ENCODE data around the gene FIP1L1. TPM values are rescaled to one million over a fixed set of nuclear protein-coding genes. Genes with fewer than 3 reads are reported as not detected.
A peak's percentile ranks its signal among the peaks of the same experiment; 100 is the strongest.
"Not testable (repeated sequence)": the region's sequence is repeated elsewhere in the genome, so short reads cannot be mapped to it uniquely, and the experiment has no call there.

FIP1L1 gene
- total RNA-seq, 2 experiments from 2014 or later = 50.9 to 53.1 TPM

DNA sequence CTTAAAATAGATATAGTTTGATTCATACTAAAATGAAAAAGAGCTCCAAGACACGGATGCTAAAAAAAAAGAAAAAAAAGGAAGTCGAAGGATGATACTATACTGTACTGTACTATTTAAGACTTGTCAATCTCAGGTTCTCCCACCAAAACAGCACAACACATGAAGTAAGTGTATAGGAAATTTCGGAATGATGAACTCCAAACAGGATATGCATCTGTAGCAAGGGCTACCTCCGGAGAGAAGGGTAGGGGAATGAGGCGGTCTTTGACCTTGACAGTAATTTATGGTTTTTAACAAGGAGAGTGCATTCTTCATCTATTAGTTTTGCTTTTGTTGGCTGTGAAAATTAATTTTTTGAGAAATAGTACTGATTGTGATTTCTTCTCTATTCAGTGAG is 541 bp upstream of the FIP1L1 start:
- CTCF ChIA-PET = no interaction called here
- H3K4me1 ChIP-seq (ENCODE audit: insufficient read depth, low read length) = peaks cover 6% of the 10 kb centered on the region
- H3K36me3 Mint-ChIP-seq (ENCODE audit: low read depth) = peaks cover 27% of the 10 kb centered on the region
- H3K4me3 Mint-ChIP-seq = peak overlapping the region; percentile 99
- H3K4me1 Mint-ChIP-seq (ENCODE audit: low read depth) = peaks cover 46% of the 10 kb centered on the region
- H3K27me3 ChIP-seq (ENCODE audit: control insufficient read depth in 1 of 2, insufficient read depth in 2 of 2, low read length in 2 of 2) = no peaks in the 10 kb centered on the region
- peak overlapping the region; percentile 92 for H3K4me3 ChIP-seq (ENCODE audit: low read length)
- intact Hi-C loops (cut with DNase I, micrococcal nuclease) = loop anchor here (1.0 to 10.0 kb wide), 4 partner anchors 9 to 655 kb away; partner anchors contain the start of gene SCFD2 (in 1 of the 2)
- peaks cover 7% of the 10 kb centered on the region for H3K36me3 ChIP-seq (ENCODE audit: insufficient read depth, low read length)
- peak overlapping the region; percentile 97 for H3K27ac Mint-ChIP-seq
- POLR2A ChIA-PET = interaction anchor here (1.6 to 2.6 kb wide), 2 partner anchors 10 to 655 kb away, joined by 8 to 35 read pairs; partner anchors contain the start of gene SCFD2
- no peaks in the 10 kb centered on the region for H3K9me3 ChIP-seq (ENCODE audit: control insufficient read depth in 1 of 2, insufficient read depth in 1 of 2, low read length in 2 of 2)
- ATAC-seq (ENCODE audit: poor library complexity) (no peak), DNase-seq (peak in 1 of 14 experiments; percentile 15)
- H3K9me3 Mint-ChIP-seq = no peaks in the 10 kb centered on the region
- peak overlapping the region; percentile 57 to 89 for H3K27ac ChIP-seq (ENCODE audit: low read depth in 1 of 2, low read length in 2 of 2)
- no peak for TF ChIP-seq CTCF (IDR thresholded peaks at IDR 0.05)
- peaks cover 10% of the 10 kb centered on the region for H3K27me3 Mint-ChIP-seq

GRCh38 chr4:53378171-53378482 is 686 bp downstream of the FIP1L1 start:
- ChIA-PET CTCF (no interaction called here), POLR2A (interaction anchor here (0.5 to 2.6 kb wide), 3 partner anchors 12 to 656 kb away, joined by 3 to 35 read pairs (median 8); partner anchors contain the start of gene SCFD2)
- ATAC-seq (ENCODE audit: poor library complexity) = no peak
- Histone ChIP-seq H3K36me3 (ENCODE audit: insufficient read depth, low read length) (peaks cover 19% of the 10 kb centered on the region), H3K27ac (ENCODE audit: low read depth in 1 of 2, low read length in 2 of 2) (peak overlapping the region; percentile 89 to 95), H3K27me3 (ENCODE audit: control insufficient read depth in 1 of 2, insufficient read depth in 2 of 2, low read length in 2 of 2) (no peaks in the 10 kb centered on the region), H3K4me1 (ENCODE audit: insufficient read depth, low read length) (peaks cover 6% of the 10 kb centered on the region), H3K9me3 (ENCODE audit: control insufficient read depth in 1 of 2, insufficient read depth in 1 of 2, low read length in 2 of 2) (no peaks in the 10 kb centered on the region), H3K4me3 (ENCODE audit: low read length) (peak overlapping the region; percentile 92)
- TF ChIP-seq CTCF (IDR thresholded peaks at IDR 0.05) = no peak
- Mint-ChIP-seq H3K9me3 (no peaks in the 10 kb centered on the region), H3K27me3 (peaks cover 5% of the 10 kb centered on the region), H3K4me3 (peak overlapping the region; percentile 99), H3K27ac (peak overlapping the region; percentile 97), H3K36me3 (ENCODE audit: low read depth) (peaks cover 38% of the 10 kb centered on the region), H3K4me1 (ENCODE audit: low read depth) (peaks cover 53% of the 10 kb centered on the region)
- DNase-seq = no peak
- intact Hi-C loops (cut with DNase I, micrococcal nuclease) = loop anchor here (2.0 to 10.0 kb wide), 3 partner anchors 13 to 656 kb away; no protein-coding TSS in a partner anchor

DNA sequence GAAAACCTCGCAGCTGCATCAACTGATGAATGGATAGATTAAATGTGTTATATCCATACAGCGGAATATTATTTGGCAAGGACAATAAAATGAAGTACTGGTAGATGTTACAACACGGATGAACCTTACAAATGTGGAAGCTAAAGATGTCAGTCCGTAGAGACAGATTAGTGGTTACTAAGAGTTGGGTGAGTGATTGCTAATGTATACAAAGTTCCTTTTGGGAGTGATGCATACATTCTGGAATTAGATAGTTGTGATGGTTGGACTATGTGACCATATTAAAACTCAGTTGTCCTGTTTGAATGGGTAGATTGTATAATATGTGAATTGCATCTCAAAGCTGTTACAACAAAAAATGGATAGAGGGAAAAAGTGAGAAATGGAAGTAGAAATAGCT is 2.8 kb downstream of the FIP1L1 start:
- Histone ChIP-seq H3K4me3 (ENCODE audit: low read length) (no peak overlapping the region), H3K27ac (ENCODE audit: low read depth in 1 of 2, low read length in 2 of 2) (no peak overlapping the region), H3K36me3 (ENCODE audit: insufficient read depth, low read length) (peaks cover 39% of the 10 kb centered on the region), H3K9me3 (ENCODE audit: control insufficient read depth in 1 of 2, insufficient read depth in 1 of 2, low read length in 2 of 2) (no peaks in the 10 kb centered on the region), H3K27me3 (ENCODE audit: control insufficient read depth in 1 of 2, insufficient read depth in 2 of 2, low read length in 2 of 2) (no peaks in the 10 kb centered on the region), H3K4me1 (ENCODE audit: insufficient read depth, low read length) (peaks cover 6% of the 10 kb centered on the region)
- intact Hi-C loops (cut with DNase I, micrococcal nuclease) = loop anchor here in 1 of 2 experiments (5.0 kb wide), 1 partner anchor 687 kb away; no protein-coding TSS in a partner anchor
- peaks cover 56% of the 10 kb centered on the region for H3K36me3 Mint-ChIP-seq (ENCODE audit: low read depth)
- ATAC-seq (ENCODE audit: poor library complexity) = no peak
- no peaks in the 10 kb centered on the region for H3K27me3 Mint-ChIP-seq
- H3K9me3 Mint-ChIP-seq = no peaks in the 10 kb centered on the region
- peaks cover 57% of the 10 kb centered on the region for H3K4me1 Mint-ChIP-seq (ENCODE audit: low read depth)
- no peak for TF ChIP-seq CTCF (IDR thresholded peaks at IDR 0.05)
- POLR2A ChIA-PET = interaction anchor here (0.6 to 3.0 kb wide), 2 partner anchors 14 to 849 kb away, joined by 3 to 11 read pairs; partner anchors contain the start of gene SCFD2
- H3K27ac Mint-ChIP-seq = peak overlapping the region; percentile 3
- CTCF ChIA-PET = no interaction called here
- DNase-seq = no peak
- peak overlapping the region; percentile 99 for H3K4me3 Mint-ChIP-seq

GRCh38 chr4:53409479-53409878 is 32.0 kb downstream of the FIP1L1 start:
- H3K4me1 Mint-ChIP-seq (ENCODE audit: low read depth) = peaks cover 65% of the 10 kb centered on the region
- H3K27me3 ChIP-seq (ENCODE audit: control insufficient read depth in 1 of 2, insufficient read depth in 2 of 2, low read length in 2 of 2); H3K27ac Mint-ChIP-seq; H3K27me3 Mint-ChIP-seq; H3K27ac ChIP-seq (ENCODE audit: low read depth in 1 of 2, low read length in 2 of 2); POLR2A ChIA-PET; H3K9me3 Mint-ChIP-seq; intact Hi-C loops (cut with DNase I, micrococcal nuclease); CTCF ChIA-PET; H3K9me3 ChIP-seq (ENCODE audit: control insufficient read depth in 1 of 2, insufficient read depth in 1 of 2, low read length in 2 of 2); H3K4me1 ChIP-seq (ENCODE audit: insufficient read depth, low read length); DNase-seq; ATAC-seq (ENCODE audit: poor library complexity); H3K4me3 ChIP-seq (ENCODE audit: low read length); H3K4me3 Mint-ChIP-seq: not testable (repeated sequence)
- H3K36me3 Mint-ChIP-seq (ENCODE audit: low read depth) = peaks cover 80% of the 10 kb centered on the region
- peaks cover 10% of the 10 kb centered on the region for H3K36me3 ChIP-seq (ENCODE audit: insufficient read depth, low read length)
